ENCODE results near the gene GREM2. TPM values are rescaled to one million over a fixed set of nuclear protein-coding genes. Genes with fewer than 3 reads are reported as not detected.

GREM2 gene
- total RNA-seq, 1 experiment from 2014 or later = not detected

DNA sequence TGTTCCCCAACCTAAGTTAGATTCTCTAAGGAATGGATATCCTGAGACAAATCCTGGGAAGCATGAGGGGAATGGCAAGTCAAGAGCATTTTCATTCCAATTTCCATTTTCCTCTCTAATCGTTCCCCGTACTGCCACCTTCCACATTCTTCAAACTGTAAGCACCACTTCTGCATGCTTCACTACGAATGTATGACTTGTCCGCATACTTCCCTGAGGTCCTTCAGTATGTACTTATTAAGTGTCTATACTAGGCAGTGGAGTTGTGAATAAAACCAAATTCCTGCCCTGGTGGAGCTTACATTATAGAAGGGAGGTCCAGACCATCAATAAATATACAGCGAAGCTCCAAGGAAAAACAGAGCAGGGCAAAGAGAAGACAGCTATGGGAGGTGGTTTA, 154.8 kb downstream of the GREM2 start:
- Mint-ChIP-seq H3K27me3 (ENCODE audit: low read depth) (no peaks in the 10 kb centered on the region; the same call in 1 of the 2 replicates), H3K4me1 (no peaks in the 10 kb centered on the region), H3K27ac (no peak overlapping the region), H3K4me3 (no peak overlapping the region), H3K36me3 (ENCODE audit: insufficient read depth in 1 of 3, low read depth in 3 of 3) (no peaks in the 10 kb centered on the region), H3K9me3 (no peaks in the 10 kb centered on the region)
- Histone ChIP-seq H3K18ac (ENCODE audit: insufficient read length, low read depth, low read length) (no peak overlapping the region), H4K5ac (ENCODE audit: insufficient read length, low read depth, low read length) (no peak overlapping the region), H3K9ac (ENCODE audit: extremely low read depth, insufficient read length, low read length) (no peak overlapping the region), H3K79me1 (ENCODE audit: insufficient read depth, low read depth, low read length, poor library complexity, severe bottlenecking) (no peaks in the 10 kb centered on the region), H3K79me2 (ENCODE audit: insufficient read depth, low read length) (no peaks in the 10 kb centered on the region), H4K91ac (ENCODE audit: insufficient read length, low read depth, low read length) (no peak overlapping the region), H3K9me3 (ENCODE audit: control insufficient read depth, low read depth, low read length) (no peaks in the 10 kb centered on the region), H3K27me3 (ENCODE audit: insufficient read depth, low read length) (no peaks in the 10 kb centered on the region), H3K4ac (ENCODE audit: low read depth, low read length) (no peak overlapping the region), H3K23me2 (ENCODE audit: insufficient read length, low read depth, low read length, poor library complexity, severe bottlenecking) (no peaks in the 10 kb centered on the region), H3K4me1 (ENCODE audit: insufficient read depth, low read length) (no peaks in the 10 kb centered on the region), H4K8ac (replicated peaks; ENCODE audit: insufficient read length, low read depth, low read length) (no peak overlapping the region), H3K14ac (ENCODE audit: insufficient read depth, low read length) (no peak overlapping the region), H2BK15ac (ENCODE audit: low read depth, low read length) (no peak overlapping the region), H3T11ph (ENCODE audit: low read length) (no peak overlapping the region), H2BK20ac (ENCODE audit: low read depth, low read length, poor library complexity, severe bottlenecking) (no peak overlapping the region), H3K4me2 (ENCODE audit: insufficient read depth, insufficient read length, low read length) (no peak overlapping the region), H2AK5ac (ENCODE audit: insufficient read length, low read length) (no peak overlapping the region), H2AFZ (ENCODE audit: low read length) (no peak overlapping the region), H3K23ac (ENCODE audit: insufficient read length, low read depth, low read length) (no peak overlapping the region), H2BK12ac (ENCODE audit: insufficient read length, low read depth, low read length) (no peak overlapping the region), H4K20me1 (ENCODE audit: control insufficient read depth, insufficient read depth, insufficient read length) (no peaks in the 10 kb centered on the region), H3K27ac (ENCODE audit: insufficient read length, low read depth, low read length) (no peak overlapping the region), H3K56ac (ENCODE audit: insufficient read length, low read depth, low read length) (no peak overlapping the region), H2BK120ac (ENCODE audit: low read depth, low read length, poor library complexity, severe bottlenecking) (no peak overlapping the region), H2BK5ac (ENCODE audit: insufficient read length, low read length) (no peak overlapping the region)
- TF ChIP-seq, protein P1, sequence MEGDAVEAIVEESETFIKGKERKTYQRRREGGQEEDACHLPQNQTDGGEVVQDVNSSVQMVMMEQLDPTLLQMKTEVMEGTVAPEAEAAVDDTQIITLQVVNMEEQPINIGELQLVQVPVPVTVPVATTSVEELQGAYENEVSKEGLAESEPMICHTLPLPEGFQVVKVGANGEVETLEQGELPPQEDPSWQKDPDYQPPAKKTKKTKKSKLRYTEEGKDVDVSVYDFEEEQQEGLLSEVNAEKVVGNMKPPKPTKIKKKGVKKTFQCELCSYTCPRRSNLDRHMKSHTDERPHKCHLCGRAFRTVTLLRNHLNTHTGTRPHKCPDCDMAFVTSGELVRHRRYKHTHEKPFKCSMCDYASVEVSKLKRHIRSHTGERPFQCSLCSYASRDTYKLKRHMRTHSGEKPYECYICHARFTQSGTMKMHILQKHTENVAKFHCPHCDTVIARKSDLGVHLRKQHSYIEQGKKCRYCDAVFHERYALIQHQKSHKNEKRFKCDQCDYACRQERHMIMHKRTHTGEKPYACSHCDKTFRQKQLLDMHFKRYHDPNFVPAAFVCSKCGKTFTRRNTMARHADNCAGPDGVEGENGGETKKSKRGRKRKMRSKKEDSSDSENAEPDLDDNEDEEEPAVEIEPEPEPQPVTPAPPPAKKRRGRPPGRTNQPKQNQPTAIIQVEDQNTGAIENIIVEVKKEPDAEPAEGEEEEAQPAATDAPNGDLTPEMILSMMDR (conservative IDR thresholded peaks at IDR 0.05) = no peak
- DNase-seq = no peak
- no CpG with 5 or more reads among the region's 5 CpGs for WGBS (ENCODE audit: extremely low coverage, insufficient read length, low lambda C conversion rate)
